GM10266 (cell line): ENCODE measurements around the gene ACSF3.
"Not testable (repeated sequence)": the region's sequence is repeated elsewhere in the genome, so short reads cannot be mapped to it uniquely, and the experiment has no call there.

Experiments
- DNase-seq: peaks from one replicate; pipeline ENCODE4 v3.0.0; 2012; ENCODE audit errors: extremely low spot score
- CTCF ChIP-seq: IDR thresholded peaks from 2 replicates; pipeline ENCODE4 v1.5.1; 2012; ENCODE audit warnings: mild to moderate bottlenecking, low read depth; ENCODE audit not compliant: control insufficient read depth, insufficient read depth; ENCODE audit errors: missing control alignments

The ACSF3 gene

GRCh38 chr16:89067677-89068443 lies 25.8 kb upstream of the ACSF3 start:
- DNase-seq, result no peak
- TF ChIP-seq CTCF, result no peak

GRCh38 chr16:89068814-89069616 lies 24.6 kb upstream of the ACSF3 start:
- not testable (repeated sequence) for DNase-seq

- no peak for TF ChIP-seq CTCF
- DNase-seq, result no peak
Measured at GRCh38 chr16:89069920-89070319, 23.7 kb upstream of the ACSF3 start.

- DNase-seq, result no peak
- TF ChIP-seq CTCF, result no peak
Measured at GRCh38 chr16:89070590-89070989, 23.1 kb upstream of the ACSF3 start.

- no peak for DNase-seq
- TF ChIP-seq CTCF, result no peak
Measured at GRCh38 chr16:89071686-89072547, 21.7 kb upstream of the ACSF3 start.

GRCh38 chr16:89072548-89073130 lies 21.0 kb upstream of the ACSF3 start:
- no peak for DNase-seq
- no peak for TF ChIP-seq CTCF
